Hematopoietic multipotent progenitor cell (in vitro differentiated cells): Measurements from ENCODE around the gene PPP4C. TPM values are rescaled to one million over a fixed set of nuclear protein-coding genes. Genes with fewer than 3 reads are reported as not detected.
"Not testable (repeated sequence)": the region's sequence is repeated elsewhere in the genome, so short reads cannot be mapped to it uniquely, and the experiment has no call there.

Experiments used
- DNase-seq, 3 donors: peaks; one replicate each; pipeline ENCODE4 v3.0.0-alpha.2; 2011 to 2015; ENCODE audit warnings: low read depth in 2 of 3, low spot score in 2 of 3
- total RNA-seq: library from RNA; depleted of rRNA; stranded (reverse); fragments of >200 nt; gene quantifications from one replicate; pipeline ENCODE4 v1.2.3, GENCODE V29; 2012

The PPP4C gene
- total RNA-seq, 1 donor = 215 TPM

- DNase-seq = no peak
These were observed 19.6 kb downstream of the PPP4C start for GRCh38 chr16:30095166-30096078.

GRCh38 chr16:30096105-30096861 lies 20.5 kb downstream of the PPP4C start, which contains the start of gene YPEL3:
YPEL3 (minus strand) TSS chr16:30096213; CDS start chr16:30095482, 731 bp downstream.
- peak; percentile 71 to 87 (median 85) for DNase-seq

- DNase-seq = peak in 1 of 3 donors; percentile 80
These were observed 21.2 kb downstream of the PPP4C start for GRCh38 chr16:30096862-30097563.

GRCh38 chr16:30104090-30104489 lies 28.3 kb downstream of the PPP4C start:
- no peak for DNase-seq

GRCh38 chr16:30104492-30104891 lies 28.7 kb downstream of the PPP4C start:
- no peak for DNase-seq

- DNase-seq = no peak
These were observed 32.5 kb downstream of the PPP4C start for GRCh38 chr16:30108059-30108850.

- no peak for DNase-seq
These were observed 34.9 kb downstream of the PPP4C start for GRCh38 chr16:30110661-30111060.

GRCh38 chr16:30112197-30113030 lies 36.6 kb downstream of the PPP4C start:
- peak in 1 of 3 donors; percentile 33 for DNase-seq

- no peak for DNase-seq
These were observed 37.4 kb downstream of the PPP4C start, which contains the start of gene GDPD3 for GRCh38 chr16:30113031-30113710. GDPD3 (minus strand) TSS chr16:30113537; CDS start chr16:30113478, 59 bp downstream.

GRCh38 chr16:30113711-30114333 lies 38.0 kb downstream of the PPP4C start:
- DNase-seq = no peak

GRCh38 chr16:30114411-30114810 lies 38.6 kb downstream of the PPP4C start:
- no peak for DNase-seq

- DNase-seq = not testable (repeated sequence)
These were observed 39.0 kb downstream of the PPP4C start for GRCh38 chr16:30114833-30115232.

- no peak for DNase-seq
These were observed 39.4 kb downstream of the PPP4C start for GRCh38 chr16:30115238-30115637.

GRCh38 chr16:30116291-30117207 lies 40.8 kb downstream of the PPP4C start:
- DNase-seq = no peak

- DNase-seq = no peak
These were observed 42.0 kb downstream of the PPP4C start for GRCh38 chr16:30117768-30118167.

GRCh38 chr16:30119428-30119827 lies 43.6 kb downstream of the PPP4C start:
- DNase-seq = no peak
